ENCODE measurements around the gene GAB2.
"Not testable (repeated sequence)": the region's sequence is repeated elsewhere in the genome, so short reads cannot be mapped to it uniquely, and the experiment has no call there.

GAB2 gene

DNA sequence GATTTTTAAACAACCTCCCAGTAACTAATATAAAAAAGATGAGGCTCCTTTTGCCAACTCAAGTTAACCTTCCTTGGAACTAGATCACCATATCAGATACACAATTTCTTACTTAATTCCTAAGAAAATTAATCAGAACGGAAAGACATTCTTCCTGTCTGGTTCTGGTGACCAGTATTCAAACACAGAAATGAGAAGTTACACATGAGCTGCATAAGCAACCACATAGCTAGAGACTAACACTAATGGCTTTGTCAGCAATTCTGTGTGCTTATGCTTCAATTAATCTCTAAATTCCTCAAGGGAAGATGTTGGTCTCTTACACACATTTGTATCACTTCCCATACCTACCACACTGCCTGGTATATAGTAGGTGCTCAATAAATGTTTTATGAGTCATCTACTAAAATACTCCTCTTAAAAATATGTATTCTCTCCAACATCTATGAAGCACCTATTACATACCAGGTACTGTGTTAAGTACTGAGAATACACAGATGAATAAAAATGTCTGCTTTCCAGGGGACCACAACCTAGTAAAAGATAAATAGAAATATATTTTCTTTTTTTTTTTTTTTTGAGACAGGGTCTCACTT is 54.5 kb downstream of the GAB2 start:
- no peak for DNase-seq

DNA sequence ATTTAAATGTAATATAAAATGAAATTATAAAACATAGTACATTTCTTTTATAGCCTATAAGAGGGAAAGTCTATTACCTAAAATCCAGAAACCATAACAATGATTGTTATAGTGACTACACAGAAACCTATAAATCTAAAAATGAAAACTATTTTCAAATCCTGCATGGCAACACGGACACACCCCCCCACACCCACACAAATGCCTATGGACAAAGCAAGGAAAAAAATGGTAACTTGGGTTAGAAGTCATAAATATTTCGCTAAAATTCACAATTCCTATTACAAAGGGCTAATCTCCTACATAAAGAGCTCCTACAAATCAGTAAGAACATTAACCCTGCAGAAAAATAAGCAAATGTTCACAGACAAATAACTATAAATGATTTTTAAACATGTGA is 56.4 kb downstream of the GAB2 start:
- DNase-seq, result no peak

DNA sequence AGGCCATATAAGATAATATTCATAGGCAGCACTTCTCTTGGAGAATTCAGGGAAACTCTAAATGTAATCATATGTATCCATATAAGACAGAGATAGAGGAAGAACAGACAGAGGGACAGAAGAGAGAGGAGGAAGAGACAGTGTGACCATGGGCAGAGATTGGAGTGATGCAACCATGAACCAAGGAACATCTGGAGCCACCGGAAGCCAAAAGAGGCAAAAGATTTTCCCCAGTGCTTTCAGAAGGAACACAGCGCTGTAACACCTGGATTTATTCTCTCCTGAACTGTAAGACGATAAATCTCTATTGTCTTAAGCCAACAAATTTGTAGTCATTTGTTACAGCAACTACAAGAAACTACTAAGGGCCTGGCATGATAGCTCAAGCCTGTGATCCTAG is 57.7 kb downstream of the GAB2 start:
- DNase-seq, result no peak

DNA sequence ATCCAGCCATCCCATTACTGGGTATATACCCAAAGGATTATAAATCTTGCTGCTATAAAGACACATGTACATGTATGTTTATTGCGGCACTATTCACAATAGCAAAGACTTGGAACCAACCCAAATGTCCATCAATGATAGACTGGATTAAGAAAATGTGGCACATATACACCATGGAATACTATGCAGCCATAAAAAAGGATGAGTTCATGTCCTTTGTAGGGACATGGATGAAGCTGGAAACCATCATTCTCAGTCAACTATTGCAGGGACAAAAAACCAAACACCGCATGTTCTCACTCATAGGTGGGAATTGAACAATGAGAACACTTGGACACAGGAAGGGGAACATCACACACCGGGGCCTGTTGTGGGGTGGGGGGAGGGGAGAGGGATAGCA is 59.7 kb downstream of the GAB2 start:
- DNase-seq, result not testable (repeated sequence)

DNA sequence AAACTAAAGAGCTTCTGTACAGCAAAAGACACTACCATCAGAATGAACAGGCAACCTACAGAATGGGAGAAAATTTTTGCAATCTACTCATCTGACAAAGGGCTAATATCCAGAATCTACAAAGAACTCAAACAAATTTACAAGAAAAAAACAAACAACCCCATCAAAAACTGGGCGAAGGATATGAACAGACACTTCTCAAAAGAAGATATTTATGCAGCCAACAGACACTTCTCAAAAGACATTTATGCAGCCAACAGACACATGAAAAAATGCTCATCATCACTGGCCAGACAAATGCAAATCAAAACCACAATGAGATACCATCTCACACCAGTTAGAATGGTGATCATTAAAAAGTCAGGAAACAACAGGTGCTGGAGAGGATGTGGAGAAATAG is 60.2 kb downstream of the GAB2 start:
- not testable (repeated sequence) for DNase-seq

DNA sequence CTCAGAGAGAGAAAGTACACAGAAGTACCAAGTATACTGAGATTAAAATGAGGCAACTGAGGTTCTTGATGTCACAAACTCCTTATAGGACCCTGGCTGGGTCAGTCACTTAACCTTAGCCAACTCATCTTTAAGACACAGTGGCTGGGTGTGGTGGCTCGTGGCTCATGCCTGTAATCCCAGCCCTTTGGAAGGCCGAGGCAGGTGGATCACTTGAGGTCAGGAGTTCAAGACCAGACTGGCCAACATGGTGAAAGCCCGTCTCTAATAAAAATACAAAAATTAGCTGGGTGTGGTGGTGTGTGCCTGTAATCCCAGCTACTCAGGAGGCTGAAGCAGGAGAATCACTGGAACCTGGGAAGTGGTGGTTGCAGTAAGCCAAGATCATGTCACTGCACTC is 61.9 kb downstream of the GAB2 start:
- not testable (repeated sequence) for DNase-seq

DNA sequence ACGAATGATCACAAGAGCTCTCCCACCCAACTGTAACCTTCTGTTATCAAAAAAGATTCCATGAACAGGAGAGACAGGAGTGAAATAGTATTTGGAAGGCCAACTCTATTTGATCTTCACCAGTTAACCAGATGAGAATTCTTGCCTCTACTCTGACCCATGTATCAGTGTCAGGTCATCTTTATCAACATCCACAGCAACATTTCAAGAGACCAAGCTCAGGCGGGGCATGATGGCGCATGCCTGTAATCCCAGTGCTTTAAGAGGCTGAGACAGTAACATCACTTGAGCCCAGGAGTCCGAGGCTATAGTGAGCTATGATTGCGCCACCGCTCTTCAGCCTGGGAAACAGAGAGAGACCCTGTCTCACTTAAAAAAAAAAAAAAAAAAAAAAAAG is 62.3 kb downstream of the GAB2 start:
- no peak for DNase-seq

DNA sequence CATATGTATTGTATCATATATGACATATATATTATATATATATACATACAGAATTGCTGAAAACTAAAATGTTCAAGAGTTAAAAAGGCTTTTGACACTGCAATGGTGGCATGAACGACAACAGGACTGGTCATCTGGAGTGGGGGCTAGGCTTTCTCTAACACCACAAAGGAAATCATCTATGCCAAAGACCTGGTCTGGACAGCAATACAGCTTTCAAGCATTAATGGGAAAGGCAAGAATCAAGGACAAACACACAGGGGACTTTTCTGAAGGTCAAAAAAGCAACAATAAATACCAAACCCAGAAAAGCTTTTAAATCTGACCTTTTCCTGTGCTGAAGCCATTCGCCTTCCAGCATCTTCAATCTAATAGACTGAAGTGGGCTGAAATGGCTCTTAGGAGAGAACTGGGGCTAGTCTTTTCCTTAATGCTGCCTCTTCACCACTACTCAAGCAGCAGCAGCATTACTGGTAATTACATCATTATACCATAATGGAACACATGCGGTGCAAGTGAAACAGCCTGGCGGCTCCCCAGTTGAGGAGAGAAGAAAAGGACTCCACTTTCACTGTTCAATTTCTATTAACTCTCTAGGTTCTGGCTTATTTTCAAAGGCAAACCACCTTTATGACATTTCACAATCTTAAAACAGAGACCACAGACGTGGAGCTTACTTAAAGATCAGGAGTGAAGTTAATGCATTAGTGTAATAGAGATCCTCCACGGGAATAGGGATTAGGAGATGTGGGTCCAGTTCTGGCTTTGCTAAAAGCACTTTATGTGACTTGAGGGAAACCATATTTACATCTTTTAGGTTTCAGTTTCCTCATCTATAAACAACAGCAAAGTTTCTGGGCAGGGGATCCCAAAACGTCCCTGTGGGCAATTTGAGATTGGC is 63.0 kb downstream of the GAB2 start:
- DNase-seq, result no peak

DNA sequence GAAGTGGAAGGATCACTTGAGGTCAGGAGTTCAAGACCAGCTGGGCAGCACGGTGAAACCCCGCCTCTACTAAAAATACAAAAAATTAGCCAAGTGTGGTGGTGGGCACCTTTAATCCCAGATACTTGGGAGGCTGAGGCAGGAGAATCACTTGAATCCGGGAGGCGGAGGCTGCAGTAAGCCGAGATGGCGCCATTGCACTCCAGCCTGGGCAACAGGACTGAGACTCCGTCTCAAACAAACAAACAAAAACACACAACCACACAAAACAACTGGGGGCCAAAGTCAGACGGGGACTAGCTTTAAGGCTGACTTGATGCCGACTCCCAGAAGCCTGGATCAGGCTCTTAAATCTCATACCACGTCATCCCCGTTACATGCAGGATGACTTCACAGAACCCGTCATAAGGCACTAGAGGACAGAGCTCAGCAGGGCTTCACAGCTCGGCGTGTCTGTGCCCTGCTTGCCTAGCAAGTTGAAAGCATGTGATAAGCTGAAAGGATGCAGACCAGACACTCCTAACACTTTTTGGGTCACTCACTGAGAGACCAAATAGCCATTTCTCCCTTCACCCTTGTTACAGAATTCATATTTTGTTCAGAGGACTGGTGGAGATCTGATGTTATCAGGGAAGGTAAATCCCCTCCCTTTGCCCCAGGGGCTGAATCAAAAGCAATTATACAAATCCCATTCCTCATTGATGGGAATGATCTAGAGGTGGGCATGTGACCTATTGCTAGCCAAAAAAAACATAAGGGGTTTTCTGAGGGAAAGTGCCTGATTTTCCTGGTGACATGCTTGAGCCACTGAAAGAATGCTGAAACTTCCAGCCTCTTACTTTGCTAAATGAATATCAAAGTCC is 65.4 kb downstream of the GAB2 start:
- DNase-seq, result no peak

DNA sequence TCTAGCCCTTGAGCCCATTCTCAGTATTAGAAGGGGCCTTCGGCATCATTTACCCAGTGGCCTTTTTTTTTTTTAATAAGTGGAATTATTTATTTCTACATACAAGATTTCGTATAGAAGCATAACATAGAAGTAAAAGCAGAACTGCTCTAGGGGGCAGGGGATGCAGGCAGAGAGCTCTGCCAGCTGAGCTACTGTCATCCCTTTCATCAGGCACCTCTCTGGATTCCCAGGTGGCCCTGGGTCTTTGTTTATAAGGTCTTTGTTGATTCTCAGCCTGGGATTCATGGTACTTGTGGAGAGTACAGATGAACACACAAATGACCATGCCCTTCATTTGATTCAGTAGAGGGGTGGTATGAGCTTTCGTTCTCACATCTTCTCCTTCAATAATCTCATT is 66.4 kb downstream of the GAB2 start:
- no peak for DNase-seq

DNA sequence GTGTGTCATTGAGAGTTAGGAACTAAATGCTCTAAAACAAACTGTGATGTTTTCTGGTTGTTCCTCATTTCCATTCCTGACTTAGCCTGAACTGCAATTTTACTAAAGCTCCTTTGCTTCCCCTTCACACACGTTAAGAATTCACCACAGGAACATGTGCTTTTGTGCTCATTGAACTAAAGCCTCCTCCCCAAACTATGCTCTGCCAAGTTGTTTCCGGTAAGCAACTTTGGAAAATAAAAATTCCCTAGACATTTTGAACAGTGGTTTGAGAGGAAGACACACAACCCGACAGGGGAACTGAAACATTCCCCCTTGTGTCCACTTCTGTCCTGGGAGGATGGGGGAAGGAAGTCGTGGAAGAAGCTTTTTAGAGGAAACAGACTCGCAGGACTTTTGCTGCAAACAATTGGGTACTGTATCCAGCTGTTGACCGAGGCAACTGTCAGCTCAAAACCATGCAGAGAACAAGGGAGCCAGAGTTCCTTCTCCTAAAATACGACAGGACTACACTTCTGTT is 66.9 kb downstream of the GAB2 start:
- no peak for DNase-seq

DNA sequence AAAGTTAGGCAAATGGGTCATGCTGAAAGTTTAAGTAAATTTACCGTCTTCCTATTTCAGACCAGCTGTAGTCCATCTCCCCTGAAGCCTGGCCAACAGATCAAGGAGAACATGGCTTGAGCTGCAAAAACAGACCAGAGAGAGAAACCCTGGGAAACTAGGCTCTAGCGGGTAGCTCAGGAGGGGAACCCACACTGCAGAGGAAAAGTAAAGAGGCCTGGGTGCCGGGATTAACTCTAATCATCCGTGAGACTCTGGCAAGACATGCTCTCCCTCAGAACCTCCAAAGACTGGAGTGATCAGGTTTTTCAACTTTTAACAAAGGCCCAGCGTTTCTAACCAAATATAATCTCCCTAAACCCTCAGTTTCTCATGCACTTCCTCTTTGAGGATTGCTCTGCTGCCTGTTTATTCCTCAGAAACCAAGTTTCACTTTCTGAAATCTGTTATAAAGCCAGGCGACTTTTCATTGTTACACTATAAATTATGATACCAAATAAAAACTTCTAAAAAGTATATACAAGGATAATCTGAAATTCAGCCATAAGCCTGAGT is 67.5 kb downstream of the GAB2 start:
- no peak for DNase-seq

DNA sequence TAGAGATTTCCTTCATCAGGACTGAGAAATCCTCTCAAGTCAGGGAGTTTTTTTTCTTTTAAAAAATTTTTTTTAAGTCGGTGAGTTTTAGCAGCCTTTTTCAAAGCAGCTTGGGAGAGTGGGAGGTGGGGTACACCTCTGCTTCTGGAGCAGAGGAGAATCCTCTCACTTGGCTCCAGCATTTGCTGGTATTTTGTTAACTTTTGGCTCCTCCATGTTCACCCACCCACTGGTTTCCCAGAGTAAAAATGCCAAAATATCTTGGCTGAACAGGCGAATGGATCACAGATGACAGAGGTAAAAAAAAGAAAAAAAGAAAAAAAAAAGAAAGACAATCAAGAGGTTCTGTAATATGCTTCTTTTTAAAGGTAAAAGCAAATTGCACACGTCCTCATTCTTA is 68.0 kb downstream of the GAB2 start:
- no peak for DNase-seq

DNA sequence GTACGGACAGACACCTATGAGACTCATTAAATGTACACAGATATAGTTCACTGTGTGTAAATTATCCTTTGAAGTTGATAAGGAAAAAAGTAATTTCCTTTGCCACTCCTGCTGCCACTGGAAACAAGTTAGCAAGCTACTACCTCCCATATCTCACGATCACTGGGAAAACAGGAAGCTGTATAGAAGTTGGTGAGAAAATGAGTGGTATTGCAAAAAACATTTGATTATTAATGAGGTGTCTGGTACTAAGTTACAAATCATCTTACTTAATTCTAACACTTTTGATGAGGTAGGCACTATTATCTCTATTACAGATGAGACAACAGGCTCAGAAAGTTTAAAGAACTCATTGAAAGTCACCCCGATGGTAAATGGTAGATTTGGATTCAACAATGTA is 68.5 kb downstream of the GAB2 start:
- DNase-seq, result no peak

DNA sequence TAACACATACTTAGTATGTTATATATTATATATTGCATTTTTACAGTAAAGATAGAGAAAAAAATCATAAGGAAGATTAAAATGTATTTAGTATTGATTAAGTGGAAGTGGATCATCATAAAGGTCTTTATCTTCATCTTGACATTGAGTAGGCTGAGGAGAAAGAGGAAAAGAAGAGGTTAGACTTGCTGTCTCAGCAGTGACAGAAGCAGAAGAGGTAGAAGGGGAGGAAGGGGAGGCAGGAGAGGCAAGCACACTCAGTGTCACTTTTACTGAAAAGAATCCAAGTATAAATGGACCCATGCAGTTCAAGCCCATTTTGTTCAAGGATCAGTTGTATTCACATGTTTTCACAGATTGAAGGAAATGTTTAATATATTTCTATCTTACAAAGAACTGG is 69.7 kb downstream of the GAB2 start:
- no peak for DNase-seq

DNA sequence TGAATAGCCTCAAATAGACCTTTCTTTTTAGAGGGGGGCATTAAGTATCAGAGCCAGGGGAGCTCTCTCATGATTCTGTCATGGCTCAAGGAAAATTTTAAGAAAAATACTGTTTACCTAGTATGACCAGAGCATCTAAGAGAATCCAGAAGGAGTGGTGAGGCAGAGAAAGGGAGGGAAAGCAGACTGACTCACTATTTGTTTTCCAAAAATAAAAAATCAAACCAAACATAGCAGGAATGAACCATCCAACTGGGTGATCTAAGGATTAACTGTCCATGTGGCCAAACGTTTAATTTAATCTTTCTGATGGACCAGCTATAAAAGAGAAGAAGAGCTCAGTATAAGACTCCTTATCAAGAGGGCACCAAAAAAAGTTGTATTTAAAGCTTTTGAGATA is 70.8 kb downstream of the GAB2 start:
- no peak for DNase-seq

DNA sequence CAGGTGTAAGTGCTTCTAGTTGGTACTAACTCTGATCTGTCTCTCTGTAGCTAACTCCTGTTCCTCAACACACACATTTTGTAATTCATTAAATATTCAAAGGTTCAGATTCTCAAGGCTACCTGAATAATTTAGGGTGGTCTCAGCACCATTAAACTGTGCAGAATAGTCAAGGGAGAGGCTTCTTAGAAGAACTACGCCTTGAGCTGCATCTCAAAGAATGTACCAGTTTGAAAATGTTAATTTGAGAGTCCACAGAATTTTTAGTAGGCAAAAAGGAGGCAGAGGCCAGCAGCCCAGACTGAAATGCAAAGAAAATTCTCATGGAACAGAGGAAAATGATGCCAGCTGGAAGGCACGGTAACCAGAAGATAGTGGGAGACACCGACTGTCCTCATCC is 72.2 kb downstream of the GAB2 start:
- no peak for DNase-seq

DNA sequence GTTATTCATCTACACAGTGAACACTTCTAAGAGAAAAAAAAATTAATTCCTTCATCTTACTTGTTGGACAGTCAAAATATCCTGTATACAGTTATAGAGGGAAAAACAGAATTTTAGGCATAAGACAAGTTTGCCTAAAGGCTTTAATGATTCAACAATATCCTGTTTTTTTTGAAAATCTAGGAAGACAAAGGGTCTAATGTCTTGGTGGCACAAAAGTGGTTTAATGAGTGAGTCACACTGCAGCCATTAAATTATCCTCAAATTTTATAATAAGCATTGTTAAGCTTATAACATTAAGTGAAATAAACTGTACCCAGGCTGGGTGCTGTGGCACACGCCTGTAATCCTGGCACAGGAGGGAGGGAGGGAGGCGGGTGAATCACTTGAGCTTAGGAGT is 72.9 kb downstream of the GAB2 start:
- DNase-seq, result no peak

DNA sequence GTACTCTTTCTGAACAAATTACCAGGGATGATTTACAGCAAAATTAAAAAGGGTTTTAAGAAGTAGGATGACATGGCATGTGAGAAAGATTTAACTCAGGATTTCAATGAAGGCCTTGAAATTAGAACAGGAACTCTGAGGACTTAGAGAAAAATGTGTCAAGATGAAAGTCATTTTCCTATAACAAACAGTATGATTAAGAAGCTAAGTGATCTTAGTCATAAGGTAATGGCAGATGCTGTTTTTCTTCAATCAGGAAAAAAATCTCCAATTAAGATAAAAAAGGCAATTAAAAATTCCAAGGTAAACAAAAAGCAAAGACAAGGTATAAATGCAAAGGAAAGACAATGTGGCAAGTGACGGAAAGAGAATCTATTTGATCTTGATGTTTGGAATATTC is 73.5 kb downstream of the GAB2 start:
- no peak for DNase-seq

DNA sequence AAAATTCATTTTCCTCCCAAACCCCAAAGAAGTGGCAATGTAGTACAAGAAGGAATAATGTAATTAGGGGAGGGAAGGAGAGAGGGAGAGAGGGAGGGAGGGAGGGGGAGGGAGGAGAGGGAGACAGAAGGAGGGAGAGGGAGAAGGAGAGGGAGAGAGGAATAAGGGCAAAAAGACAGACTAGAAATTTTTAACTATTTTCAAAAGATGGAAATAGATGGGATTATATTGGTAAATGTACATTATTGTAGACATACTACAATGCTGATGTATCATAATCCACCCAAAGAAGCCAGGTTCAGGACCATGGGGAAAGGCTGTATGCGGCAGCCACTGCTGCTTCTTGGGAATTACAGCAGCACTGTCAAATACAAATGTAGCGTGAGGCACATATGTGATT is 74.3 kb downstream of the GAB2 start:
- no peak for DNase-seq

DNA sequence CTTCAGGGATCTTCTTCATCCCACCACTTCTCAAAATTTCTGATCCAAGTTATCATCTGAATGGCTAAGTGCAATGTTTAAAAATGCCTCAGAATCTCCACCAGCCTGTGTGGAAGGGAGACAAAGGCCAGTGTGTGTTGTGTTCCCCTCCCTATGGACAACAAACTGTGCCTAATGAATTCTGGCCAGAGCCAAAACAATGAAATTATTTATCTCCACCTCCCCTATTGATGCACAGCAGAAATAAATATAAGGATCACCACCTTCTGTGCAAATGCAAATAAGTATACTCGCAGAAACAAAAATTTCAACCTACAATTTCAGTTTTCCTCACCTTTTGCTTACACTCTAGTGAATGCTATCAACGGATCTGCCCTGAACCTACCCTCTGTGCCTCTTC is 75.8 kb downstream of the GAB2 start:
- no peak for DNase-seq

DNA sequence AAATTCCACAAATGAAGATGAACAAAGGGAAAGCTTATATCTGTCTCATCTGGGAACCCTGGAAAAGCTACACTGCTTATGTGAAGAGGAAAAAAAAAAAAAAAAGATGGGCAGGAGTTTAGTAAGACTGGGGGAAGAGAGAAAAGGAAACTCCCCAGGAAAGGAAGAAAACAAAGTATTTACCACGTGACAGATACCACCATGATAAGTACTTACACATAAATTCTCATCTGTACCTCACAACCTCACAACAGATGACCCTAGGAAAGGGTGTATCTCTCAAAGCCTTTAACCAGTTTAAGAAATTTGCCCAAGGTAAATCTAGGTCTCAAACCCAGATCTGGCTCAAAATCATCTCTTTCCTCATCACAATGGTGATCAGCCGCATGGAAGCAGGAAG is 77.1 kb downstream of the GAB2 start:
- no peak for DNase-seq

DNA sequence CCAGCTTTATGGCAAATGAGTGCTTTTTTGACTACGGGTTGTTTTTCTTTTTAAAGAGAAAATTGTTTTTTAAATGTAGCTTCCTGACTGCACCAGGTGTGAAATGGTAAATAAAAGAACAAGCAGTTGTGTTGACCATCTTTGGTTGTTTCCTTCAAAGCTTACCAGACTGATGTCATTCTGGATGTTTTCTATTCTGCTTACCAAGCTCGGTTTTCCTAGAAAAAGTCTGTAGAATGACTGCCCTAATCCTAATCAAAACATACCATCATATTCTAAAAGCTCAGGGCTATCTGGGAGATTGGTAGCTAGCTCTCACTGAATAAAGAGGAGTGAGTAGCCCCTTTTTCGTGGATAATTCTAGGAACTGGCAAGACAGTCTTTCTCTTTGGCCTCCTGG is 77.7 kb downstream of the GAB2 start:
- no peak for DNase-seq

Measured in stimulated activated CD4-positive, alpha-beta T cell treated with anti-CD3 and anti-CD28 coated beads, Interleukin-15, amount 100 ng/mL, for 24 hours (primary cell).